Measurements from ENCODE around the gene IPO11.

DNA sequence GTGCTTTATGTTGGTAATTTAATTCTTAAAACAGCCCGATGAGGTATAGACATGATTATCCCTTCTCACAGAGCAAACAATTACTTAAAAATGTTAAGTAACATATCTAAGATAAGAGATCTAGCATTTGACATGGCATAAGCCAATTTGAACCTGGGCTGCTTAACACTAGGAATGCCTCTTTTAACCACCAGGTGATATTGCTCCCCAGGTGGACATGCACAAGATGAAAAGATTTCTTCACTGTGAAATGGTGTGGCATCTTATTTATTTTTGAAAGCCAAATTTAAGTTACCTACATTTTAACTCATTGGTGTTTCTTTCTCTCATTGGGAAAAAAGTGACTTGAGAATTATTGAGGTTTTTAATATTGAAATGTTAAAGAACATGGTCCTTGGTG is 150.3 kb downstream of the IPO11 start:
- TF ChIP-seq, protein P1, sequence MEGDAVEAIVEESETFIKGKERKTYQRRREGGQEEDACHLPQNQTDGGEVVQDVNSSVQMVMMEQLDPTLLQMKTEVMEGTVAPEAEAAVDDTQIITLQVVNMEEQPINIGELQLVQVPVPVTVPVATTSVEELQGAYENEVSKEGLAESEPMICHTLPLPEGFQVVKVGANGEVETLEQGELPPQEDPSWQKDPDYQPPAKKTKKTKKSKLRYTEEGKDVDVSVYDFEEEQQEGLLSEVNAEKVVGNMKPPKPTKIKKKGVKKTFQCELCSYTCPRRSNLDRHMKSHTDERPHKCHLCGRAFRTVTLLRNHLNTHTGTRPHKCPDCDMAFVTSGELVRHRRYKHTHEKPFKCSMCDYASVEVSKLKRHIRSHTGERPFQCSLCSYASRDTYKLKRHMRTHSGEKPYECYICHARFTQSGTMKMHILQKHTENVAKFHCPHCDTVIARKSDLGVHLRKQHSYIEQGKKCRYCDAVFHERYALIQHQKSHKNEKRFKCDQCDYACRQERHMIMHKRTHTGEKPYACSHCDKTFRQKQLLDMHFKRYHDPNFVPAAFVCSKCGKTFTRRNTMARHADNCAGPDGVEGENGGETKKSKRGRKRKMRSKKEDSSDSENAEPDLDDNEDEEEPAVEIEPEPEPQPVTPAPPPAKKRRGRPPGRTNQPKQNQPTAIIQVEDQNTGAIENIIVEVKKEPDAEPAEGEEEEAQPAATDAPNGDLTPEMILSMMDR (IDR thresholded peaks at IDR 0.05; ENCODE audit: low read length): 0 out of 2 replicates have a peak, but pooled peaks have one; percentile 5
- no peak for TF ChIP-seq EZH2 (IDR thresholded peaks at IDR 0.05; ENCODE audit: borderline replicate concordance, low read length)

All from OCI-LY1 (cell line).